ENCODE results near the gene CTXN1. TPM values are rescaled to one million over a fixed set of nuclear protein-coding genes. Genes with fewer than 3 reads are reported as not detected.

CTXN1 gene
- total and polyA plus RNA-seq, 2 donors (not counting 3 experiments of a cell fraction or from before 2014, with no cell fraction given), result 16.0 to 27.6 TPM

DNA sequence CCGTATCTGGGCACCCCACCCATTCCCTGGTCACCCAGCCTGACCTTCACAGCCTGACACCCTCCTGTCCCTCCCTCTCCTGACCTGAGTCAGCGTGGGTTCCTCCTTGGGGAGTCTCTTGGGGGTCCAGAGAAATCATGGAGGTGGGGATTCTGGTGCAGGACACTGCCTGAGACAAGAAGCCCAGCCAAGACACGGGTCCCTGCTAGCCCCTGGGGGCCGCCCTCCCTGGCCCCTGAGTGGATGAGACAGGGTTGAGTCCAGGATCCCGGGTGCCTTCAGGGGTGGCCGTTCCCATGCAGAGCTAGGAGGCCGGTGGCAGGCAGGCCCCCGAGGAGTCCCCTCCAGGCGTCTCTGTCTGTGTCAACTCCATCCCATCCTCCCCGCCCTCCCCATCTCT, 20.7 kb downstream of the CTXN1 start:
- no peak for TF ChIP-seq FOS (IDR thresholded peaks at IDR 0.05; ENCODE audit: borderline replicate concordance, insufficient read depth, low read length)
- no peak for TF ChIP-seq JUN (IDR thresholded peaks at IDR 0.05; ENCODE audit: borderline replicate concordance, insufficient read depth, insufficient read length, low read depth)
- TF ChIP-seq, protein P1, sequence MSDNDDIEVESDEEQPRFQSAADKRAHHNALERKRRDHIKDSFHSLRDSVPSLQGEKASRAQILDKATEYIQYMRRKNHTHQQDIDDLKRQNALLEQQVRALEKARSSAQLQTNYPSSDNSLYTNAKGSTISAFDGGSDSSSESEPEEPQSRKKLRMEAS (IDR thresholded peaks at IDR 0.05; ENCODE audit: insufficient read depth, insufficient read length), result no peak
- TF ChIP-seq POLR2AphosphoS5 (IDR thresholded peaks at IDR 0.05; ENCODE audit: insufficient read depth, low read depth, low read length), result no peak
- TF ChIP-seq MYC (IDR thresholded peaks at IDR 0.05; ENCODE audit: low read depth, low read length), result no peak
- no peak for TF ChIP-seq EZH2 (IDR thresholded peaks at IDR 0.05; ENCODE audit: borderline replicate concordance, low read depth, low read length, severe bottlenecking)
- TF ChIP-seq, protein P2, sequence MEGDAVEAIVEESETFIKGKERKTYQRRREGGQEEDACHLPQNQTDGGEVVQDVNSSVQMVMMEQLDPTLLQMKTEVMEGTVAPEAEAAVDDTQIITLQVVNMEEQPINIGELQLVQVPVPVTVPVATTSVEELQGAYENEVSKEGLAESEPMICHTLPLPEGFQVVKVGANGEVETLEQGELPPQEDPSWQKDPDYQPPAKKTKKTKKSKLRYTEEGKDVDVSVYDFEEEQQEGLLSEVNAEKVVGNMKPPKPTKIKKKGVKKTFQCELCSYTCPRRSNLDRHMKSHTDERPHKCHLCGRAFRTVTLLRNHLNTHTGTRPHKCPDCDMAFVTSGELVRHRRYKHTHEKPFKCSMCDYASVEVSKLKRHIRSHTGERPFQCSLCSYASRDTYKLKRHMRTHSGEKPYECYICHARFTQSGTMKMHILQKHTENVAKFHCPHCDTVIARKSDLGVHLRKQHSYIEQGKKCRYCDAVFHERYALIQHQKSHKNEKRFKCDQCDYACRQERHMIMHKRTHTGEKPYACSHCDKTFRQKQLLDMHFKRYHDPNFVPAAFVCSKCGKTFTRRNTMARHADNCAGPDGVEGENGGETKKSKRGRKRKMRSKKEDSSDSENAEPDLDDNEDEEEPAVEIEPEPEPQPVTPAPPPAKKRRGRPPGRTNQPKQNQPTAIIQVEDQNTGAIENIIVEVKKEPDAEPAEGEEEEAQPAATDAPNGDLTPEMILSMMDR (IDR thresholded peaks at IDR 0.05; ENCODE audit: extremely low read depth in 1 of 2, insufficient read depth in 1 of 2, low read depth in 1 of 2, low read length in 2 of 2), result no peak
- TF ChIP-seq POLR2A (IDR thresholded peaks at IDR 0.05; ENCODE audit: low read depth, low read length), result no peak
- no peak for TF ChIP-seq GATA2 (IDR thresholded peaks at IDR 0.05; ENCODE audit: insufficient read depth, insufficient read length, low read depth, low read length)
- no peaks in the 10 kb centered on the region for H3K9me1 ChIP-seq (replicated peaks; ENCODE audit: control insufficient read depth, extremely low read depth, insufficient read depth, low read length)
- H3K27me3 ChIP-seq (ENCODE audit: control insufficient read depth in 2 of 2, insufficient read depth in 2 of 2, low read length in 2 of 2), result no peaks in the 10 kb centered on the region
- peaks cover 0 to 5% of the 10 kb centered on the region in 2 experiments for H3K36me3 ChIP-seq (ENCODE audit: control insufficient read depth in 2 of 2, extremely low read depth in 1 of 2, insufficient read depth in 2 of 2, low read length in 2 of 2)
- POLR2A ChIA-PET, result no interaction called here
- peaks cover 28% of the 10 kb centered on the region for H3K79me2 ChIP-seq (ENCODE audit: control insufficient read depth, insufficient read depth, low read length)
- H3K4me2 ChIP-seq (ENCODE audit: insufficient read depth, low read length), result no peak overlapping the region
- H4K20me1 ChIP-seq (replicated peaks; ENCODE audit: control insufficient read depth, extremely low read depth, insufficient read depth, low read length), result no peaks in the 10 kb centered on the region
- no peak overlapping the region for H2AFZ ChIP-seq (ENCODE audit: low read depth, low read length)
- CTCF ChIA-PET, result no interaction called here
- no peaks in the 10 kb centered on the region for H3K9me3 ChIP-seq (replicated peaks; ENCODE audit: control insufficient read depth, insufficient read depth, low read length)
- DNase-seq (ENCODE audit: low read depth, low spot score) (no peak), FAIRE-seq (no peak)
- dilution Hi-C loops (cut with MboI; ENCODE audit: extremely low pct_ligation_motif_present, low sequenced_read_pairs), result no loop called here
- H3K27ac ChIP-seq (ENCODE audit: insufficient read depth, low read depth, low read length), result no peak overlapping the region
- BruUV-seq (replicated peaks), result no TSS peak
- peaks cover 16% of the 10 kb centered on the region for H3K4me1 ChIP-seq (ENCODE audit: control insufficient read depth, extremely low read depth, insufficient read depth, low read length)
- no peak overlapping the region for H3K9ac ChIP-seq (replicated peaks; ENCODE audit: extremely low read depth, insufficient read depth, low read length)
- no peak overlapping the region for H3K4me3 ChIP-seq (replicated peaks in 1 of 3; ENCODE audit: insufficient read depth in 1 of 3, low read depth in 1 of 3, low read length in 3 of 3)
- intact Hi-C loops (cut with micrococcal nuclease), result no loop called here
